HEK293 (cell line): ENCODE results near the gene SLC35F3.

Experiments used
- CTCF ChIA-PET: fragments of 350-600 bp; formaldehyde crosslinking; extraction: SDS; loops from one replicate; lab custom pipeline; 2021; ENCODE audit warnings: antibody characterized with exemption; lab: Yijun Ruan, JAX
- POLR2A ChIA-PET: fragments of 300-600 bp; formaldehyde crosslinking; extraction: SDS; loops from one replicate; lab custom pipeline; 2020; ENCODE audit warnings: antibody characterized with exemption, inconsistent platforms; lab: Yijun Ruan, JAX
- H3K27ac ChIP-seq: fragments of 200-500 bp; sonication (Bioruptor generic); 2 replicates; pipeline ENCODE4 v1.5.1; 2014; ENCODE audit warnings: low read depth, low read length, control low read depth, inconsistent platforms; ENCODE audit errors: extremely low read depth
- H3K36me3 ChIP-seq, 2 experiments: fragments of 200-500 bp in 1 of 2; sonication (Bioruptor generic) in 1 of 2; 1 replicate in 1 of 2; 2 replicates in 1 of 2; pipeline ENCODE4 v1.5.1; 2014 to 2017; ENCODE audit warnings: inconsistent platforms in 2 of 2, low read length in 2 of 2; ENCODE audit not compliant: control insufficient read depth in 2 of 2, insufficient read depth in 1 of 2
- H3K4me1 ChIP-seq: fragments of 200-500 bp; sonication (Bioruptor generic); 2 replicates; pipeline ENCODE4 v1.5.1; 2014; ENCODE audit warnings: mild to moderate bottlenecking, low read length, inconsistent platforms; ENCODE audit not compliant: control insufficient read depth, insufficient read depth
- H3K4me3 ChIP-seq: 2 replicates; pipeline ENCODE4 v1.5.1; 2011; ENCODE audit warnings: low read depth, mild to moderate bottlenecking, control low read depth, low read length, moderate library complexity
- H3K9me3 ChIP-seq: fragments of 200-500 bp; sonication (Bioruptor generic); 2 replicates; pipeline ENCODE4 v1.5.1; 2014; ENCODE audit warnings: low read depth, low read length, inconsistent platforms; ENCODE audit not compliant: control insufficient read depth, insufficient read depth
- ATF2 ChIP-seq: fragments of 450-650 bp; formaldehyde crosslinking; IDR thresholded peaks from 2 replicates; pipeline ENCODE4 v1.5.1; 2016; ENCODE audit warnings: missing biosample characterization, missing genetic modification characterization, low read depth
- BCL6B ChIP-seq: fragments of 450-650 bp; formaldehyde crosslinking; IDR thresholded peaks from 2 replicates; pipeline ENCODE4 v1.5.1; 2017; ENCODE audit warnings: missing biosample characterization, missing genetic modification characterization
- CTCF ChIP-seq: fragments of 450-650 bp; formaldehyde crosslinking; IDR thresholded peaks from 2 replicates; pipeline ENCODE4 v1.5.1; 2016; ENCODE audit warnings: missing biosample characterization, missing genetic modification characterization
- KLF17 ChIP-seq: fragments of 450-650 bp; formaldehyde crosslinking; IDR thresholded peaks from 2 replicates; pipeline ENCODE4 v1.5.1; 2016; ENCODE audit warnings: missing biosample characterization, missing genetic modification characterization
- KLF8 ChIP-seq: fragments of 450-650 bp; formaldehyde crosslinking; IDR thresholded peaks from 2 replicates; pipeline ENCODE4 v1.5.1; 2016; ENCODE audit warnings: missing biosample characterization, missing genetic modification characterization
- REST ChIP-seq: fragments of 450-650 bp; formaldehyde crosslinking; IDR thresholded peaks from 2 replicates; pipeline ENCODE4 v1.5.1; 2016; ENCODE audit warnings: missing biosample characterization, missing genetic modification characterization
- TSHZ1 ChIP-seq: fragments of 450-650 bp; formaldehyde crosslinking; IDR thresholded peaks from 2 replicates; pipeline ENCODE4 v1.5.1; 2016; ENCODE audit warnings: missing biosample characterization, missing genetic modification characterization, borderline replicate concordance
- WT1 ChIP-seq: fragments of 450-650 bp; formaldehyde crosslinking; IDR thresholded peaks from 2 replicates; pipeline ENCODE4 v1.5.1; 2016; ENCODE audit warnings: missing biosample characterization, missing genetic modification characterization
- ZNF140 ChIP-seq: fragments of 450-650 bp; formaldehyde crosslinking; IDR thresholded peaks from 2 replicates; pipeline ENCODE4 v1.5.1; 2016; ENCODE audit warnings: missing biosample characterization, missing genetic modification characterization
- ZNF214 ChIP-seq: fragments of 450-650 bp; formaldehyde crosslinking; IDR thresholded peaks from 2 replicates; pipeline ENCODE4 v1.5.1; 2017; ENCODE audit warnings: missing biosample characterization, mild to moderate bottlenecking, missing genetic modification characterization, borderline replicate concordance
- ZNF416 ChIP-seq: fragments of 450-650 bp; formaldehyde crosslinking; IDR thresholded peaks from 2 replicates; pipeline ENCODE4 v1.5.1; 2016; ENCODE audit warnings: missing biosample characterization, missing genetic modification characterization
- ZNF433 ChIP-seq: fragments of 450-650 bp; formaldehyde crosslinking; IDR thresholded peaks from 2 replicates; pipeline ENCODE4 v1.5.1; 2016; ENCODE audit warnings: missing biosample characterization, missing genetic modification characterization, low read depth
- ZNF626 ChIP-seq: fragments of 450-650 bp; sonication (Bioruptor Pico); formaldehyde crosslinking; IDR thresholded peaks from 2 replicates; pipeline ENCODE4 v1.5.1; 2018; ENCODE audit warnings: missing biosample characterization, missing genetic modification characterization, inconsistent platforms
- ZNF629 ChIP-seq: fragments of 450-650 bp; formaldehyde crosslinking; IDR thresholded peaks from 2 replicates; pipeline ENCODE4 v1.5.1; 2017; ENCODE audit warnings: missing biosample characterization, missing genetic modification characterization
- ZNF692 ChIP-seq: fragments of 450-650 bp; formaldehyde crosslinking; IDR thresholded peaks from 2 replicates; pipeline ENCODE4 v1.5.1; 2016; ENCODE audit warnings: missing biosample characterization, missing genetic modification characterization

SLC35F3 gene

GRCh38 chr1:234173968-234174367 is 269.5 kb downstream of the SLC35F3 start:
- CTCF ChIA-PET = interaction anchor here (0.5 to 1.5 kb wide), 5 partner anchors 10 to 136 kb away, joined by 3 to 4 read pairs (median 3); no protein-coding TSS in a partner anchor
- H3K4me1 ChIP-seq = no peaks in the 10 kb centered on the region
- POLR2A ChIA-PET = no interaction called here
- no peak for TF ChIP-seq ZNF214 (tag by site-specific recombination)
- peak; percentile 59 for TF ChIP-seq REST
- no peak for TF ChIP-seq ZNF140 (tag by site-specific recombination)
- TF ChIP-seq, all 188 proteins: peak for 1
- Histone ChIP-seq H3K9me3 (no peaks in the 10 kb centered on the region), H3K4me3 (no peak overlapping the region), H3K27ac (no peak overlapping the region), H3K36me3 (no peaks in the 10 kb centered on the region)

GRCh38 chr1:234175363-234175762 is 270.9 kb downstream of the SLC35F3 start:
- CTCF ChIA-PET = interaction anchor here (0.6 to 1.3 kb wide), 3 partner anchors 13 to 135 kb away, joined by 3 to 4 read pairs (median 3); no protein-coding TSS in a partner anchor
- Histone ChIP-seq H3K27ac (no peak overlapping the region), H3K9me3 (no peaks in the 10 kb centered on the region), H3K4me3 (no peak overlapping the region)
- TF ChIP-seq ZNF416 = no peak
- TF ChIP-seq, all 188 proteins: peak for 0
- H3K4me1 ChIP-seq = no peaks in the 10 kb centered on the region
- H3K36me3 ChIP-seq = no peaks in the 10 kb centered on the region
- POLR2A ChIA-PET = no interaction called here

- TF ChIP-seq ATF2 (tag by site-specific recombination) = no peak
- no peak for TF ChIP-seq KLF17 (tag by site-specific recombination)
- TF ChIP-seq CTCF (tag by site-specific recombination) = no peak
- no peak for TF ChIP-seq TSHZ1 (tag by site-specific recombination)
- TF ChIP-seq KLF8 = no peak
- TF ChIP-seq BCL6B = no peak
- no peak for TF ChIP-seq ZNF629 (tag by site-specific recombination)
- TF ChIP-seq WT1 (tag by site-specific recombination) = no peak
- TF ChIP-seq ZNF692 (tag by site-specific recombination) = no peak
- TF ChIP-seq ZNF626 (tag by site-specific recombination) = no peak
- no peak for TF ChIP-seq ZNF433 (tag by site-specific recombination)
- H3K27ac ChIP-seq = no peak overlapping the region
- H3K4me3 ChIP-seq = no peak overlapping the region
- H3K4me1 ChIP-seq = no peaks in the 10 kb centered on the region
- ChIA-PET POLR2A (no interaction called here), CTCF (interaction anchor here (1.0 to 1.3 kb wide), 2 partner anchors 12 to 134 kb away, joined by 3 to 4 read pairs; no protein-coding TSS in a partner anchor)
- H3K36me3 ChIP-seq = no peaks in the 10 kb centered on the region
- no peaks in the 10 kb centered on the region for H3K9me3 ChIP-seq
Observed at GRCh38 chr1:234176000-234176399, 271.5 kb downstream of the SLC35F3 start.
